ENCODE results near the gene SET. TPM values are rescaled to one million over a fixed set of nuclear protein-coding genes. Genes with fewer than 3 reads are reported as not detected.

SET gene
- total and polyA plus RNA-seq, 2 of the 13 experiments (the other 11 are each of a cell fraction or from before 2014, with no cell fraction given), result 94.2 to 611 TPM

- no peak for TF ChIP-seq HMGXB3 (CRISPR knock-in tag; IDR thresholded peaks at IDR 0.05; ENCODE audit: borderline replicate concordance)
- no peak for TF ChIP-seq STAG1 (CRISPR knock-in tag; IDR thresholded peaks at IDR 0.05)
- peak; percentile 81; the same call in 1 of the 2 replicates for TF ChIP-seq ZNF264 (CRISPR knock-in tag; IDR thresholded peaks at IDR 0.05)
- 0 out of 2 replicates have a peak, but pooled peaks have one; percentile 7 for TF ChIP-seq RFXANK (CRISPR knock-in tag; IDR thresholded peaks at IDR 0.05)
- TF ChIP-seq GATAD1 (CRISPR knock-in tag; IDR thresholded peaks at IDR 0.05), result peak; percentile 74; the same call in 1 of the 2 replicates
- peak; percentile 92 for TF ChIP-seq GABPB1 (CRISPR knock-in tag; IDR thresholded peaks at IDR 0.05)
- peak; percentile 88 for TF ChIP-seq AGO1 (IDR thresholded peaks at IDR 0.05; ENCODE audit: low read depth, low read length, poor library complexity, severe bottlenecking)
- TF ChIP-seq ZNF790 (CRISPR knock-in tag; IDR thresholded peaks at IDR 0.05; ENCODE audit: borderline replicate concordance), result no peak
- TF ChIP-seq ZNF644 (CRISPR knock-in tag; IDR thresholded peaks at IDR 0.05; ENCODE audit: low read depth), result no peak
- TF ChIP-seq, protein P1, sequence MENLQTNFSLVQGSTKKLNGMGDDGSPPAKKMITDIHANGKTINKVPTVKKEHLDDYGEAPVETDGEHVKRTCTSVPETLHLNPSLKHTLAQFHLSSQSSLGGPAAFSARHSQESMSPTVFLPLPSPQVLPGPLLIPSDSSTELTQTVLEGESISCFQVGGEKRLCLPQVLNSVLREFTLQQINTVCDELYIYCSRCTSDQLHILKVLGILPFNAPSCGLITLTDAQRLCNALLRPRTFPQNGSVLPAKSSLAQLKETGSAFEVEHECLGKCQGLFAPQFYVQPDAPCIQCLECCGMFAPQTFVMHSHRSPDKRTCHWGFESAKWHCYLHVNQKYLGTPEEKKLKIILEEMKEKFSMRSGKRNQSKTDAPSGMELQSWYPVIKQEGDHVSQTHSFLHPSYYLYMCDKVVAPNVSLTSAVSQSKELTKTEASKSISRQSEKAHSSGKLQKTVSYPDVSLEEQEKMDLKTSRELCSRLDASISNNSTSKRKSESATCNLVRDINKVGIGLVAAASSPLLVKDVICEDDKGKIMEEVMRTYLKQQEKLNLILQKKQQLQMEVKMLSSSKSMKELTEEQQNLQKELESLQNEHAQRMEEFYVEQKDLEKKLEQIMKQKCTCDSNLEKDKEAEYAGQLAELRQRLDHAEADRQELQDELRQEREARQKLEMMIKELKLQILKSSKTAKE (CRISPR knock-in tag; IDR thresholded peaks at IDR 0.05; ENCODE audit: borderline replicate concordance), result no peak
- TF ChIP-seq JUNB (CRISPR knock-in tag; IDR thresholded peaks at IDR 0.05; ENCODE audit: borderline replicate concordance), result no peak
- TF ChIP-seq SPEN (CRISPR knock-in tag; IDR thresholded peaks at IDR 0.05; ENCODE audit: low read depth), result peak; percentile 62
- TF ChIP-seq BCL6 (CRISPR knock-in tag; IDR thresholded peaks at IDR 0.05), result no peak; the same call in 1 of the 2 replicates
- TF ChIP-seq ZNF841 (CRISPR knock-in tag; IDR thresholded peaks at IDR 0.05; ENCODE audit: borderline replicate concordance), result no peak
- no peak for TF ChIP-seq KDM4B (CRISPR knock-in tag; IDR thresholded peaks at IDR 0.05)
- TF ChIP-seq, protein P2, sequence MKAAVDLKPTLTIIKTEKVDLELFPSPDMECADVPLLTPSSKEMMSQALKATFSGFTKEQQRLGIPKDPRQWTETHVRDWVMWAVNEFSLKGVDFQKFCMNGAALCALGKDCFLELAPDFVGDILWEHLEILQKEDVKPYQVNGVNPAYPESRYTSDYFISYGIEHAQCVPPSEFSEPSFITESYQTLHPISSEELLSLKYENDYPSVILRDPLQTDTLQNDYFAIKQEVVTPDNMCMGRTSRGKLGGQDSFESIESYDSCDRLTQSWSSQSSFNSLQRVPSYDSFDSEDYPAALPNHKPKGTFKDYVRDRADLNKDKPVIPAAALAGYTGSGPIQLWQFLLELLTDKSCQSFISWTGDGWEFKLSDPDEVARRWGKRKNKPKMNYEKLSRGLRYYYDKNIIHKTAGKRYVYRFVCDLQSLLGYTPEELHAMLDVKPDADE (CRISPR knock-in tag; IDR thresholded peaks at IDR 0.05), result 0 out of 2 replicates have a peak, but pooled peaks have one; percentile 65
- no peak for TF ChIP-seq CBX2 (IDR thresholded peaks at IDR 0.05; ENCODE audit: low read depth, low read length)
- TF ChIP-seq CBX2 (CRISPR knock-in tag; IDR thresholded peaks at IDR 0.05; ENCODE audit: low read depth), result no peak
- peak; percentile 20; the same call in 1 of the 2 replicates for TF ChIP-seq ZNF772 (CRISPR knock-in tag; IDR thresholded peaks at IDR 0.05)
- peak; percentile 74 for TF ChIP-seq HDAC2 (CRISPR knock-in tag; IDR thresholded peaks at IDR 0.05)
- no peak for TF ChIP-seq LCORL (IDR thresholded peaks at IDR 0.05)
- TF ChIP-seq LCORL (CRISPR knock-in tag; IDR thresholded peaks at IDR 0.05), result no peak
- 0 out of 2 replicates have a peak, but pooled peaks have one; percentile 31 for TF ChIP-seq ZNF589 (CRISPR knock-in tag; conservative IDR thresholded peaks at IDR 0.05)
- no peak for TF ChIP-seq ZNF549 (CRISPR knock-in tag; IDR thresholded peaks at IDR 0.05)
These were observed 35.1 kb downstream of the SET start, which contains the start of gene ZDHHC12 (continued) for GRCh38 chr9:128723866-128724743.
